SW480 (cell line): ENCODE measurements around the gene PLPP4.
"Not testable (repeated sequence)": the region's sequence is repeated elsewhere in the genome, so short reads cannot be mapped to it uniquely, and the experiment has no call there.

Experiments used
- DNase-seq: peaks from one replicate; pipeline ENCODE4 v3.0.0-alpha.2; 2016; ENCODE audit warnings: low spot score

PLPP4 gene

DNA sequence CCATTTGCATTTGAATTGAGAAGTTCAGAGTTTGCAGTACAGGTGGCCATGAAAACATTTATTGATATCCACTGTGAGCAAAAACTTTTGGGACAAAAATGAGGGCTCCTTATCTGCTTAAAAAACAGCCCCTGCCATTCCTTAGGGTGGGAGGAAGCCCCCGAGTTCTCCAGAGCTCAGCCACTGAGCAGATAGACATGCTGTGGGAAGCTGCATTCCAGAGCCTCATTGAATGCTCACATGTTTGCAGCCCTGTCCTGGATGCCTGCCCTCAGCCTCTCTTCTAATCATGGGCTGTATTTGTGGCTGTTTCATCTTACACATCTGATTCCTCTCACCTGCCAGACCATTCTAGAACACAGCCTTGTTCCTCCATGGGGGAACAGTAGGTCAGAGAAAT, 33.3 kb downstream of the PLPP4 start:
- DNase-seq, result no peak

DNA sequence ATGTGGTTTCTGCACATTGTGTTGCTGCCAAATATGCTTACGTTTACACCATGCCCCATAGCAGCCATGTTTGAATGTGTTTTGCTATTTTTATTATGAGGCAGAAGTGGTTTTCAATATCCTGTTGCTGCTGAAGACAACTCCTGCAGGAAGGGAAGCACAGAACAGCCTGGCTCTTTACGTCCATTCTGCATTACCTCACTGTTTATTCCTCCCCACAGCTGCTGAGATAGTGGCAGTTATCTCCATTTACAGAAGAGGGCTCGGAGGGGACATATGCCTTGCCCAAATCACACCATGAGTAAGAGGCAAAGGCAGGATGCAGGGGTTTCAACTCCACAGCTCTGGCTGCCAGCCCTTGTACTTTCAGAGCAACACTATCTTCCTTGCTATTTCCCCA, 35.3 kb downstream of the PLPP4 start:
- no peak for DNase-seq

DNA sequence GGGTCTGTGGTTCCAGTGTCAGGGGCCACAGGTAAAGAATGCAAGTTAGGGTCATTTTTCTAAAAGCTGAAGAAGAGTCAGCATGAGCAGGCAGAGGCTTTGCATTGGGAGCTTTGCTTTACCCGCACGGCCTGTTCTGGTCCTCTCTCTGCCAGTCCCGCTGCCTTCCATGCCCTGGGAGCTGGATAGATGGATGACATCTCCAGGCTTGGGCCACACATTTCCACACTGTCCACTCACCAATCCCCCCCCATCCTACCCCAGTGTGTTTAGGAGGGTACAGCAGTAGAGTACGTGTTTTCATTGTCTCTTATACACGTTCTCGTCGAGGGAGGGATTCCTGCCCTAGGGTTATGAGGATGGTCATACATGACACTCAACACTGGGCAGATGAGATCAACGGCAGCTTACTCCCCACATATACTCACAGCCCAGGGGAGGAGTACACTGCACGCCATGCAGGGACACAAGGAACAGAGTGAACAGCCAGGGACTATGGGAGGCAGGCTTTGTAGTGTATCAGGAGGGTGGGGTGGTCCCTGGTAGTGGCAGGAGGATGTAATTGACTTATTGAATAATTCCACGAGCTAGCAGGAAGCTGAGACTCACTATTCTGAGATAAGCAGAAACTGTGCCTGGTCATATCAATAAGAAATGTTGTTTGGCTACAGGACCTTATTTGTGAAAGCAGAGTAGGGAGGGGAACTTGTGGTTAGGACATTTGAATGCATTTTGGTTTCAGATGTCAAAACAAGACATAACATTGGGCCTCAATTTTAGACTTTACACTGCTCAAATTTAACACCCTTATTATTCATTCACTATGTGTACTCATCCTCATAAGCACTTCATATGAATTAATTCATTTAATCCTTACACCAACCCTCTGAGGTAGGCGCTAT, 36.6 kb downstream of the PLPP4 start:
- DNase-seq, result no peak

DNA sequence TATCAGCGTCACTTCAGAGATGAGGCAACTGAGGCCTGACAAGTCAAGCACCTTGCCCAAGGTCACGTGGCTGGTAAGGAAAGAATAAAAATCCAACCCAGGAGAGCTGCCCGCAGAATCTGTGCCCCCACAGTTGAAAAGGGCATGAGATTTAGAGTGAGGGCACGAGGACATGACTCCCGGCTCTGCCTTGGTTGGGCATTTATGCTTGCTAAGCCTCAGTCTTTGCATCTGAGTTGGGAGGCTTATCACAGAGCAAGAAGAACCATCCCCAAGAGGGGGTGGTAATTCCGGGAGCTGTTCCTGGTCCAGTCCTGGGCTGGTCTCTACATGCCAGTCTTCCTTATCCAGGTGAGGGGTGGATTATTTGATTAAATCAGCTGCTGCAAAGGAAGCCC, 37.3 kb downstream of the PLPP4 start:
- no peak for DNase-seq

DNA sequence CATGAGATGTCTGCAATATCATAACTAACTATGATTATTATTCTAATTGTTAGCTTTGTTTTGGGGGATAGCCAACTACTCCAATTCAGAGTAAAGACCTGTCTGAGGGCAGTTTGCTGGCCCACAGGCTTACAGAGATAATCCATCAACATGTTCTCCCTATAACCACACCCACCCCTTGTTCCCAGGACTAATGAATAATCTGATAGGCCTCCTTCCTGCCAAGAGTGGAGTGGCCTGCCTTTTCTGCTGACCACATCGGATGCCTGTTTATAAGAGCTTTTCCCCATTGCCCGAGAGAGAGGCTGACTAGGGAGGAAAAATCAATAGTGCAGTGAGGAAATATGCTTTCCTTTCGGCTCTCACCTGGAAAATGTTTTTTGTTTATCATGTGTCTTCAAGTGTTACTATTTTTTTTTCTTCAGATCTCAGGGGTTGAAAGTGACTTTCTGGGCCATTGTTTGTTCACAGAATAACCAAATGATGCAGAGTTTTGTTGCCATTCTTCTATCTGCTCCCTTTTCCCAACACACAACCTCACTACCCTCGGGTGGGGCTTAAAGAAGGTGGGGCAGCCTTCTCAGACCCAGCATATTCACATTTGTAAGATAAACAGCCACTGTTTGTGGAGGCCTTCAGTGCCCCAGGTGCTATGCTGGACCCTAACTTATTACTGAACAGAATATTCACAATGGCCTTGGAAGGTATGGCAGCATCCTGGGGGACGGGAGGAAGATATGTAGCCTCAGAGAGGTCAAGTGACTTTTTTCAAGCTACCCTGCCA, 38.4 kb downstream of the PLPP4 start:
- DNase-seq, result no peak

DNA sequence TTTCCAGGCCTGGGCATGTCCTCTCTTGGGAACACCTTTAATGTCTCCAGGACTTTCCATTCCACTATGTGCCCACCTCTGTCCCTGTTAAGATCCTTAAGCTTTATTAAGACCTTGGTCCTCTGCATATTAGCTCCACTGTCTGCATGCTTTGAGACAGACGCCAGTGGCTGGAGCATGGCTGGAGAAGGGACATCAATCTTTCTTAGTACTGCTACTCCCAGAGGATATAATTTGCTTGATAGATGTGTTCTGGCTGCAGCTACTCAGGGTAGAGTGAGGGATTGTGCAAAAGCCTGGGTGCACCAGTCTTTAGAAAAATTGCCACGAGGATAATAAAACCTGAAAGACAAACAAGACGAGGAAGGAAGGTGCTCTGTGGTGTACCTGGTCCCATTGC, 42.9 kb downstream of the PLPP4 start:
- DNase-seq, result no peak

DNA sequence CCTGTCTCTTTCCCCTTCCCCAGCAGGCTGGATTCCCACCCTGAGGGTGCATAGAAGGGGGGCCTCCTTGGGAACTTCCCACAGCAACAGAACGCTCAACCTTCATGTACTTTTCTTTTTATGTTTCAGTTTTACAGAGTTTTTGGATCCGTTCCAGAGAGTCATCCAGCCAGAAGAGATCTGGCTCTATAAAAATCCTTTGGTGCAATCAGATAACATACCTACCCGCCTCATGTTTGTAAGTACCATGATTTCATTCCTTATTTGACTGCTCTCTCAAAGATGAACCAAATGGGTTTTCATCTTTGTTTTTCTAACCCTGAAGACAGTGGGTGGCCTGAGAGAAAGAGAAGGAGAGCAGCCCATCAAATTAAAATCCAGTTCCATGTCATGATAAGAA, 46.7 kb downstream of the PLPP4 start:
- DNase-seq, result no peak

DNA sequence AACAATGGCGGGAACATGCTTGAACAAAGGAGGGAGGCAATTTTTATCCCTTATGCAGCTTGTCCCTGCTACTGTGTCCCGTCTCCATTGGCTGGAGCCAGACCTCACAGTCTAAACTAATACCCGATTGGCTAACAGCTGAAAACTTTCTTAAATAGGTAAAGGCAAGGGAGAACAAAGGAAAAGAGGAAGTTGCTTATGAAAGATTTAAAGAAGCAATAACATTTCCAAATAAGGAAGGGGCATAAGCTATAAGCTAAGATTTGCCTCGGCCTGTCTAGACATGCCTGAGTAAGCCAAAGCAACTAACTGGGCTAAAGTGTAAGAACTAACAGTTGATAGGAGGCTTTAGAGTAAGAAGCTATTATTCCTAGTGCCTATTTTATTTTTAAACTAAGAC, 47.2 kb downstream of the PLPP4 start:
- DNase-seq, result not testable (repeated sequence)

DNA sequence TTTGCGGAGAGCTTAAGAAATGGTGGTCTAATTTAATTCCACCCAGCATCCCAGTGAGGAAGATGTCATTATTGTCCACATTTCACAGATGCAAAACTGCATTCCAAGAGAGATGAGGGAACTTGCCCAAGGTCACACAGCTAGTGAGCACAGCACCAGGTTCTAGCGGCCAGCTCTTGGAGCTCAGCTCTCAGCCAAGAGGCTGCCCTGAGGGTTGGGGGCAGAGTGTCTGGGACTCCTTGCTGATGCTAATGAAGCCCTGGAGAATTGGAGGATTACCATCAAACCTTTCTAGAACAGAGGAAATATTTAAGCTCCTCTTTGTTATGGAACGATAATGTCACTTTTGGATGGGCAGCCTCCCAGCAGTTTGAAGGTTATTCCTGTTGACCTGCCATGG, 48.0 kb downstream of the PLPP4 start:
- DNase-seq, result no peak

DNA sequence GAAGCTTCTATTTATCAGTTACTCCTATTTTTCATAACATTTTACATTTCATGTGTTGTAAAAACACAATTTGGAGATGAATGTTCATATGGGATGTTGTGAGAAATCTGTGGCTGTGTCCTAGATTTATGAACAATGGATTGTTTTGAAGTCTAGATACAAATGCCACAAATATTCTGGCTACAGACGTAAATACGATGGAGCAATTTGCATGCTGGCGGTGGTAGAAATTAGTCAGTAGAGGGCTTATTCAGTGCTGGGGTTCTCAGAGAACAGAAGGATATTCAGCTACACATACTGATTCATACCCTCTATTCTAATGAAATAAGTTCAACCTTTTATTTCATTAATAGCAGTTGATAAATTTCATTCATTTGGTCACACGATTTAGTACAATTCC, 48.8 kb downstream of the PLPP4 start:
- DNase-seq, result no peak

DNA sequence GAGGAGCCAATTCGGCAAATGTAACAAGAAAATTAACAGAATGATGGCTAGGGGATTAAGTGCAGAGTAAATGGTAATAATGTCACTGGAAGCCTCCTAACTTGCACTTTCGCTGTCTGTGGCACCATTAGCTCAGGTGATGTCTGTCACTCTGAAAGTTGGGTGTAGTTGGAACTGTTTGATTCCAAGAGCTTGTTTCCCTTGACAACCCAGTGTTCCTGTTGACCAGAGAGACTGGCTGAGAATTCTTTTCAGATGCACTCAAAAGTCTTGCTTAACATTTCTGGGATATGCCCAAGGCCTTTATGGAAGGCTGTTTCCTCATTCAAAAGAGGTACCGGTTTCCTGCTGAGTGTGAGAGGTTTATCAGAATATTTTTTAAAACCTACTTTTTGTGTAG, 49.6 kb downstream of the PLPP4 start:
- DNase-seq, result no peak

DNA sequence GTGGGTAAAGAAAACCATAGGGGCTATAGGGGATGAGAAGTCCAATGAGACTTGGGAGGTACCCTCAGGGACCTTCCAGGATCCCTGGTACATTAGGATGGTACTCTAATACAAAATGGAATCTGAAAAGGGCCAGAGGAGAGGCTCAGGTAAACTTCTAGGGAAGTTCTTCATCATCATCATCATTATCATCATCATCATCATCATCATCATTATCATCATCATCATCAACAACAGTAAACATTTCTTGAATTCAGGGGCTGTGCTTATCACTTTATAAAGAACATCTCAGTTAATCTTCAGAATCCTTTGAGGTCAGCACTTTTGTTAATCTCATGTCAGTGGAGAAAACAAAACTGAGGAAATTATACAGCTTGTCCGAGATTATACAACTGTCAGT, 50.1 kb downstream of the PLPP4 start:
- DNase-seq, result no peak

DNA sequence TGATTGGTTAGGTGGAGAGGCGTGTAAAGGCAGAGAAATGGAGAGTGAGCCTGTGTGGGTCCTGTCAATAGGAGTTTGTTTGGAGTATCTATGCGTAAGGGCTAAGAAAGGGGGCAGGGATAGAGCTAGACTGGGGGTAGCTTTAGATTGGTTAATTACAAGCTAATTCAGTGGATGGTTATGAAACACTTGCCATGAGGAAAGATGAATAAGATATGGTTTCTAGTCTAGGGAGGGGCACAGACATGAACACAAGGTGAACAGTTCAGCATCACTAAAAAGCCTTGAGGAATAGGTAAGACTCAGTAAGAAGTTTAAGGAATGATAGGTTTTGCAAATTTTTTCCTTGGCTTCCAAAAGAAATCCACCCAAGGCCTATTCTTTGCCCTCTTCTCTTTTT, 50.6 kb downstream of the PLPP4 start:
- no peak for DNase-seq

DNA sequence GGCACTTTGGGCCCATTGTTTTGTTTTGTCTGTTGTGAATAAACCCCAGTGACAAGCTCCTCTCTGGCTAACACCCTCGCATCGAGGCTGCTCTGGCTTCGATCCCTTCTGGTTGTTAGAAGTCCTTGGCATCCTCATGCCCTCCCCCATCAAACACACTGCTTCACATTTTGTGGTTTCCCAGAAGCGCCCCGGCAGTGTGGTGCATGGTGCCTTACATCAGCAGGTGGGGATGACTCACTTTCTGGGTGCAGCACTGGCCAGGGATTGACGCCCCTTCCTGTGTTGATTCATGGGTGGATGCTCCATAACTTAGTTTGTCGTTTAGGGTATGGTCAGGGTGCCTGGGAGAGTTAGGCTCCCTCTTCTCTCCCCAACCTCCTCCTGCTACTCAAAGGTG, 51.4 kb downstream of the PLPP4 start:
- peak; percentile 95 for DNase-seq

DNA sequence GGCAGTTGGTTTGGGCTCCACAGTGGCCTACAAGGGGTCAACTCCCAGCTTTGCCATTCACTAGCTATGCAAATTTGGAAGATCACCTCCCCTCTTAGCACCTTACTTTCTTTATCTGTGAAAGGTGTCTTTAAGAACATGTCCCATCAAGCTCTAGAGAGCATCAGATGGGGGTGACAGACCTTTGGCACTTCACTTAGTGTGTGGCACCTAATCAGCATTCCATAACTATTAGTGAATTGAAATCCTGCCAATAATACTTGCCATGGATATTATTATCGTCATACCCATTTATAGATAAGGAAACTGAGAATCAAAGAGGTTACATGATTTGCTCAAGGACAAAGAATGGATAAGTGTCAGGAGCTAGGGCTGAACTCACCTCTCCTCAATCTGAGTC, 51.9 kb downstream of the PLPP4 start:
- DNase-seq, result no peak

DNA sequence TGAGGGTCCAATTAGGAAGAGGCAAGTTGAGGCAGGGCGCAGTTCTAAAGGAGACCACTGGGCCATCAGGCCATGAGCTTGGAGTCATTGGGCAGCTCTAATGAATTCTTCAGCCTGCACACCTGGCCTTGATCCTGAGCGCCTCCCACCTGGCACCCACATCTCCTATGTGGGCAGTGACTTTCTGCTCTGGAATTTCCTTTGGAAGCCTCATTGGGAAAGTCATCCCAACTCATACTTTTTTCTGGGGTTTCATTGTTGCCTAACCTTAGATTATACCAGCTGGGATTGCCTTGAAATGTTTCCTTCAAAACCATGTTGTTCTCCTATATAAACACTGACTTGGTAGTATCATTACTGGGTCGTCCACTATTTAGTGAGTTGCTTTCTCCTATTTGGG, 54.1 kb downstream of the PLPP4 start:
- DNase-seq, result peak; percentile 66

DNA sequence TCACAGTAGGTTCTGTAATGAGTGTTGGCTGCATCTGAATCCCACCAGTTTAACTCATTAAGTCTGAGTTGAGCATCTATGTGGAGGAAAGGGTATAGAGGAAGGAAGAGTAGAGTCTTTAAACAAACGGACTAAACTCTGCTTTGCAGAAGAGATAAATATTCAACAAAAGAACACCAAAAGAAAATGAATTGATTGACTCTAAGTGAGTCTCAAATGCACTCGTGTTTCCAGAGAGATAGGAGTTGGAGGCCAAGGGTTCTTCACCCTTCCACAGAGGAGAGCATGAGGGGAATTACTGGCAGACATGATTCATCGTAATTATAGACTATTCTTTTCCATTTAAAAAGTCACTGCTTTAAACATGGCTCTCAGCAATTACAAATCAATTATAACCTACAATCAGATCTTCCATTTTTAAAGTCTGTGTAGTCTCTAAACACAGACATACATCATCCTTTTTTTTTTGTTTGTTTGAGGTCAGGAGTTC, 56.3 kb downstream of the PLPP4 start:
- DNase-seq, result no peak

DNA sequence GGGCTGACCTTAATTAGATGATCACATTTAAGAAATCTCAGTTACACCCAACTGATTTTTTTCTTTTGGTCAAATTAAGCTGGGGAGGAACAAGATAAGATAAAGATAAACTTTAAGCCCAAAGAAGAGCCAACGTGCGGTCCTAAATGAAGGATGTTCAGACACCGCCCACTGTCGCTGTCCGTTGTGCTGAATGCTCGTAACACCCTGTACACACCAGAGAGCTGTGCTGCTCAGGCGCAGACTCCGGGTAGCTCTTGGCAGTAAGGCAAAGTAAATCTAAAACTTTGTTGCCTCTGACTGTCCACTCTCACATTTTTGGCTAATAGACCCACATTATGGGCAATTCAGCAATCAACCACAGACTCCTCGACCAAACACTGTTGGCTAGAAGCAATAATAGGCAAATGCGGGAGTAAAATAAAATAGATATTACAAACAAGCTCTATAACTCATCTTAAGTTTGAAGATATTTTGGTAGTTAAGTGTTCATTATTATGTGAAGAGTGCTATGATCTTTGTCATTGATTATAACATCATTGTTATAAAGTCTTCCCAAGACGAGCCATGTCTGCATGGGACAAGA, 57.1 kb downstream of the PLPP4 start:
- DNase-seq, result peak; percentile 22

DNA sequence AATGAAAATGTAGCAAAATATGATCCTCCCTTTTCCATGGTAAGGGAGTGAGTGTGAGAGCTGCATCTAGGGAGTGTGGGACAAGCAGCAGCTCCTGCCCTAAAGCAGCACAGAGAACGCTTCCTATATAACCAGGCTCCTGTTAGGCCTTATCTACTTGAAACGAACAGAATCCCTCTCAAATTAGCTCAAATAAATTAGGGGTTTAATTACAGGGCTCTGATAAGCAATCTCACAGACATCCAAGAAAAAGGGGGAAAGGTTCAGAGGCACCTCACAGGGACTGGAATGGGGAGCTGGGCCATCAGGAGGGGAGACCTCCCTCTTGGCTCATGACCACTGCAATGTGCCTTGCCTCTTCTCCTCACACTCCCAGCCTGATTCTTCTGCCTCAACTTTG, 57.9 kb downstream of the PLPP4 start:
- no peak for DNase-seq

DNA sequence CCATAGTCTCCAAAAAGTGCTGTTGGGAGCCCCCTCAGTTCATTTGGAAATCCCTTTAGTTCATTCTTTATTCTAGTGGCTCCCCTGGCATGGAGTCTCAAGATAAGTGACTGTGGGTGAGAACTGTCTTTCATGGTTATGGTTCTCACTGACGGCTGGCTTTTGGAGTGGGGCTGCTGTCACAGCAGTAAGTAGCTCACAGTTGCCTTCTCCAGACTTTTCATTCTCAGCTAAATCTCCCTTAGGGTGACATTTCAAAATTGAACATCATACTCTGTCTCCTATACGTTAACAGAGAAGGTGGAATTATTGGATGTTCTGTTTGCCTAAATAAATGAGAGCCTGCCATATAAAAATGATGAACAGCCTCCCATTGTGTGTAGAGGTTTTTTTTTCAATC, 58.7 kb downstream of the PLPP4 start:
- no peak for DNase-seq

DNA sequence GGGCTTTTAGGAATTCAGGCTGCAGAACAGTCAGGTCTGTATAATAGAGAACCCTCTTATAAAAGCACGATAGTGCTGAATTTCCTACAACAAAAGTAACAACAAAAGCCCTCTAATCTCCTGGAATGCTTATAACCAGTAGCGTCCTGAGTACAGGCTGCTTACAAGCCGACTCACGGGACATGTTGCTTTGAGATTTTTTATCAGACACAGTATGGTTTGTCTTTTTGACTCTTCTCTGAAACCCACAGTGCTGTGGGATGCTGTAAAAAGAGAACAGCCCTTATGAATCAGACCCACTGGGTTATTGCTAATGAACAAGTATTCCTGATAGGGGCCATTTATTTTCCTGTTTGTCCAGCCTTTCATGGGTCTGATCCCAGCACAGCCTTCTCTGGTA, 59.4 kb downstream of the PLPP4 start:
- no peak for DNase-seq

DNA sequence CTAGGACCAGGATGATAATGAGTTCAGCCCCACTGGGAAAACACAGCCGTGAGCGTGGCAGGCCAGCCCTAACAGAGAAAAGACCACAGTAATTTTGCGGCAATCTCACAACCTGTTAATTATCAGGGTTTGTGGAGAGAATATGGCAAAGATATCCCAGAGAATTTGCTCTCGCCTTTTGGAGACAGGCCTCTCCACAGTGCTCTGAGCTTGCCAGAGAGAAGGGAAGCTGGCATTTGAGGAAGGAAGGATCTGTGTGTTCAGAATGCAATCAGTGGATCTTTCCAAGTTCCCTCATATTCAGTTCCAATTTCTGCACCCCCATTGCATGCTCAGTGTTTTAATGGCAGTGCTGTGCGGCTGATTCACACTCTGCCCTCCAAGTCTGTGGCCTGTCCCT, 60.2 kb downstream of the PLPP4 start:
- no peak for DNase-seq

DNA sequence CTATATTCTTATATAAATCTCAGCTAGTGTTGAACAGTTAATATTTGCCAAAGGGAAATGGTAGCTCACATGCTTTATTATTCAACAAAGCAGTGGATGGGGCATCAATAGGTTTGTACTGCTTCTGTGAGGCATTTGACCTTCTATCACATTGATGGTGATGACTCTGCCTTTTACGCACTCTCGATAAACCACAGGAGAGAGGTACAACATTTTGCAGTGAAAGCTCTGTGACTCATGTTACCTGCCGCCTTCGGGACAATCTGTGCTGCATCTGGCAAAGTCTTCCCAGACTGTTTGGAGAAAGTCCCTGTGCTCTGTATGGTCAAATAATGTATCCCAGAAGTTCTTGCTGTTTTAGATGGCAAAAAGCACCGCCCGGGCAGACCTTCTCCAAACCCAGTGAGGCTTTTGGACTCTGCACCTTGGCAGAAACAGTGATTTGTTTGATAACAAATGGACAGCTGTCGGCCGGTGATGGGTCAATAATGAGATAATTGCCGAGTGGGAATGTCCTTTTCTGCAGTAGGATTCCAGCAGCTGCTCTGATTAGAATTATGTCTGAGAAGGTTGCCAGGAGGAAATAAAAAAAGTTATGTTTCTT, 61.0 kb downstream of the PLPP4 start:
- peak; percentile 10 for DNase-seq
